ENCODE measurements around the gene DPYD.

DPYD gene

GRCh38 chr1:97114842-97115241 is 806.0 kb downstream of the DPYD start:
- in situ Hi-C loops (cut with MboI; ENCODE audit: low sequenced_read_pairs) = no loop called here

- in situ Hi-C loops (cut with MboI; ENCODE audit: low sequenced_read_pairs) = no loop called here
Observed at GRCh38 chr1:97112442-97112841, 808.4 kb downstream of the DPYD start.

GRCh38 chr1:97108179-97108578 is 812.7 kb downstream of the DPYD start:
- in situ Hi-C loops (cut with MboI; ENCODE audit: low sequenced_read_pairs) = no loop called here

- in situ Hi-C loops (cut with MboI; ENCODE audit: low sequenced_read_pairs) = no loop called here
Observed at GRCh38 chr1:97105531-97105930, 815.3 kb downstream of the DPYD start.

GRCh38 chr1:97101509-97101908 is 819.3 kb downstream of the DPYD start:
- in situ Hi-C loops (cut with MboI; ENCODE audit: low sequenced_read_pairs) = no loop called here

- in situ Hi-C loops (cut with MboI; ENCODE audit: low sequenced_read_pairs) = no loop called here
Observed at GRCh38 chr1:97097404-97097925, 823.4 kb downstream of the DPYD start.

- in situ Hi-C loops (cut with MboI; ENCODE audit: low sequenced_read_pairs) = no loop called here
Observed at GRCh38 chr1:97095764-97096163, 825.1 kb downstream of the DPYD start.

- in situ Hi-C loops (cut with MboI; ENCODE audit: low sequenced_read_pairs) = no loop called here
Observed at GRCh38 chr1:97094247-97094972, 826.4 kb downstream of the DPYD start.

GRCh38 chr1:97093741-97094140 is 827.1 kb downstream of the DPYD start:
- in situ Hi-C loops (cut with MboI; ENCODE audit: low sequenced_read_pairs) = no loop called here

GRCh38 chr1:97092824-97093223 is 828.0 kb downstream of the DPYD start:
- in situ Hi-C loops (cut with MboI; ENCODE audit: low sequenced_read_pairs) = no loop called here

GRCh38 chr1:97091679-97092078 is 829.2 kb downstream of the DPYD start:
- in situ Hi-C loops (cut with MboI; ENCODE audit: low sequenced_read_pairs) = no loop called here

- in situ Hi-C loops (cut with MboI; ENCODE audit: low sequenced_read_pairs) = no loop called here
Observed at GRCh38 chr1:97091263-97091662, 829.6 kb downstream of the DPYD start.

GRCh38 chr1:97090725-97091124 is 830.1 kb downstream of the DPYD start:
- in situ Hi-C loops (cut with MboI; ENCODE audit: low sequenced_read_pairs) = no loop called here

- in situ Hi-C loops (cut with MboI; ENCODE audit: low sequenced_read_pairs) = no loop called here
Observed at GRCh38 chr1:97089173-97089572, 831.7 kb downstream of the DPYD start.

- in situ Hi-C loops (cut with MboI; ENCODE audit: low sequenced_read_pairs) = no loop called here
Observed at GRCh38 chr1:97088391-97088790, 832.4 kb downstream of the DPYD start.

- in situ Hi-C loops (cut with MboI; ENCODE audit: low sequenced_read_pairs) = no loop called here
Observed at GRCh38 chr1:97084546-97084945, 836.3 kb downstream of the DPYD start.

GRCh38 chr1:97082160-97082848 is 838.5 kb downstream of the DPYD start:
- in situ Hi-C loops (cut with MboI; ENCODE audit: low sequenced_read_pairs) = no loop called here

- in situ Hi-C loops (cut with MboI; ENCODE audit: low sequenced_read_pairs) = no loop called here
Observed at GRCh38 chr1:97078872-97079271, 842.0 kb downstream of the DPYD start.

GRCh38 chr1:97077221-97077620 is 843.6 kb downstream of the DPYD start:
- in situ Hi-C loops (cut with MboI; ENCODE audit: low sequenced_read_pairs) = no loop called here

GRCh38 chr1:97074771-97075170 is 846.1 kb downstream of the DPYD start:
- in situ Hi-C loops (cut with MboI; ENCODE audit: low sequenced_read_pairs) = no loop called here

- in situ Hi-C loops (cut with MboI; ENCODE audit: low sequenced_read_pairs) = no loop called here
Observed at GRCh38 chr1:97073936-97074335, 846.9 kb downstream of the DPYD start.

- in situ Hi-C loops (cut with MboI; ENCODE audit: low sequenced_read_pairs) = no loop called here
Observed at GRCh38 chr1:97073169-97073568, 847.7 kb downstream of the DPYD start.

Data from HL-60/S4 treated with phorbol 12-myristate 13-acetate at 8.2 ng/mL for 4 days and 3 days (cell line).